ENCODE measurements around the gene TMEM9B.

The TMEM9B gene

DNA sequence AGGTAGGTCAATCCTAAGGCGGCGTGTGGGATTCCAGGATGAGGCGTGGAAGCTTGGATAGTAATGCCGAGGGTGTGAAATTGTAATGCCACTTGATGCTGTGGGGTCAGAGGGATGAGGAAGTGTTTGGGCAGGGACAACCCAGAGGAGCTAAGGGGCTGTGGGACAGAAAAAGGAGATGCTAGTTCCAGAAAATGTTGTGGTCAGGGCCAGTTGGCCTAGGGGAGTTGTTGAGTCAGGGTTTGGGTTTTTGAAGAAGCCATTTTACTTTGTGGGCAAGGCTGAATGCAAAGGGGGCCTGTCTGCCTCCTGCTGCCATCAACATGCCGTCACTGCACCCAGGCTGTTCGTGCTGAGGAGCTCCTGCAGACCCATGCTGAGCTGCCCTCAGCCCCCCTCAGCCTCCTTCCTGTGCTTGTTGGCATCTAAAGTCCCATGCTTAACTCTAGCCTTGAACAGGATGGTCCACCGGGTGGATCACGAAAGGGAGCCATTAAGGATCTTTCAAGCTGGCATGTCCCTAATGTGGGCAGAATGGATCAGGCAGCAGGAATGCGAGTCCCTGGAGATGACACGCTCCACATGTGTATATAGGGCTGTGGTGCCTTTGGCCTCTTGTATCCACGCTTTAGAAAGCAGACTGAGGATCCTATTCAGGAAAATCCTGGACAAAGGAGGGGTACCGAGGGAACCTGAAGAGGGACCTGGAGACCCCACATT, 33.6 kb downstream of the TMEM9B start:
- DNase-seq (ENCODE audit: low read depth in 1 of 2, low spot score in 1 of 2): no peak

DNA sequence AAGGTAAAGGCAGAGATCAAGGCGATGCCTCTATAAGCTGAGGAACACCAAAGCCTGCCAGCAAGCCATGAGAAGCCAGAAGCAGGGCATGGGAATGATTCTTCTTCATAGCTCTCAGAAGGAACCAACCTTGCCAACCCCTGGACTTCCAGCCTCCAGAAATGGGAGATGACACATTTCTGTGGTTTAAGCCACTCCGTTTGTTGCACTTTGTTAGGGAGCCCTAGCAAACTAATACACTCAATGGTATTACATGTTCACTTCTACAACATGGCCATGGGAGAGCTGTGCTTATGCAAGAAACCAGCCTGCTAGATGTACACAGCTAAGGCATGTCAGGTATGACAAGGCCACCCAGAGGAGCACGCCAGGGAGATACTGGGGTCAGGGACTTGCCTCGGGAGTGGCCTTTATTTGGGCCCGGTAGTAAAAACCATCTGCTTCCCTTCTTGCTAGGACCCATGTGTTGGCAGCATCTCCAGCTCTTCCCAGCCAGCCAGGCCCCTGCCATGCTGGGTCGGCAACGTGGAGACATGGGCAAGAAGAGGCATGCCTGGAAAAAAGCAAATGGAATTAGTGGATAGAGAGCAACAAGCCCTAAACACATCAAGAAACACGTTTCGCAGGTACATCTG, 35.1 kb downstream of the TMEM9B start:
- no peak for DNase-seq (ENCODE audit: low read depth in 1 of 2, low spot score in 1 of 2)

DNA sequence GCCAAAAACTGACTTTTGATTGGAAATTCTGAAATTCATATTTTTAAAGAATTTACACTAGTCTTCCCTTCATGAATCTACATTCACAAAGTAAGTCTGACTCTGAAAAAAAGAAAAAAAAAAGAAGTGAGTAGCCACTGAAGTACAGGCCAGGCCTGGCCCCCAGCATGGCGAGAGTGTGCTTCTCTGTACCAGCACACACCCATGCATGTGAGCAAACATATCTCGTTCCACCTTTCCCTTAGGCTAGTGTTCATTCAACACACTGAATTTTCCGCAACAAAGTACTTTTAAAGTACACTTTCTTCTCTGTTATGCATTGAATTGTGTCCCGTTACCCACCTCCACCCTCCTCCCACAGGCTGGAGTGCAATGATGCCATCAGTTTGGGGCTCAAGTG, 36.0 kb downstream of the TMEM9B start:
- DNase-seq (ENCODE audit: low read depth in 1 of 2, low spot score in 1 of 2): no peak

DNA sequence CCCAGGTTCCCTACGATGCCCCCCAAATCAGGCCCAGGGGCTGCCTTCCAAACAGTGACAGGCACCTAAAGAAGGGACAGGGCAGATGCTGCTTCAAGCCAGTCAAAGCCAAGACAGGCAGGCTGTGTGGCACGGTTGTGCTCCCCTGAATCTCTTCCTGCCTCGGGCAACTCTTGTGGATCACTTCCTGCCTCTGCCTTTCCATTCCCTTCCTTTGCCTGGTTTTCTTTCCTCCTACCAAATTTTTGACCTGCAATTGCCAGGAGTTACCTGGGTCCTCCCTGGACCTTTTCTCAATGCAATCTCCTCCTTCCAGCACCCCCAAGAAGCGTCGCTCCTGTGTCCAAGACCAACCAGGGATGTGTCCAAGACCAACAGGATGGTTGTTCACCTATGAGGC, 37.0 kb downstream of the TMEM9B start:
- DNase-seq (ENCODE audit: low read depth in 1 of 2, low spot score in 1 of 2): no peak

DNA sequence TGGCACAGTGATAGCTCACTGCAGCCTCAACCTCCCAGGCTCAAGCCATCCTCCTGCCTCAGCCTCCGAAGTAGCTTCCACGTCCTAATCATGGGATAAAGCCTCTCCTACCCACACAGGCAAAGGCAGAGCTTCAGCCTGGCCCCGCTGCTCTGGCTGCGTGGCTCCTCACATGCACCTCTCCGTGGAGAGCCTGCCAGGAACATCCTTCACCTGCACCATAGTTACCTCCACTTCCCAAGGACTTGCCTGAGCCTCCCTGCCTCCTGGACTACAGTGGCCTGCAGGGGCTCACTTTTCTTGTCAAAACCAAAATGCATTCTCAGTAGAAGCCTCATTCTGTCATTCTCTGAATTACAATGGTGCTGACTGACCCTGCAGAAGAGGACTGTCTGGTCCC, 38.0 kb downstream of the TMEM9B start:
- no peak for DNase-seq (ENCODE audit: low read depth in 1 of 2, low spot score in 1 of 2)

DNA sequence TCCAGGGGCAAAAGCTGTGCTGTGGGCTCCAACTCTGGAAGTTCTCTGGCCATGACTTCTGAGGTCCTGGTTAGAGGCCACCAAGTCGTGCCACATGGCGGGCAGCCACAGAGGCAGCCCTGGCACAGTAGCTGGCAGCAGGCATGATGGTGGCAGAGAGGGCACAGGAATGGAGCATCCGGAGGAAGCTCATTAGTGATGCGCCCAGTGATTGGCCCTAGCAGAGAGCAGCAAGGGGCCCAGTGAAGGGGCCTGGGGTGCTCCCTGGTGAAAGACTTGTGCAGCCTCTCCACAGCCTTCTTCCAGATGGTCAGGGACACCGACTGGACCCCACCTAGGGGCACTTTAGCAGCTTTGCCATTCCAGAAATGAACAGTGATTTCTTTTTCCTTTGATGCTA, 38.5 kb downstream of the TMEM9B start:
- no peak for DNase-seq (ENCODE audit: low read depth in 1 of 2, low spot score in 1 of 2)

GRCh38 chr11:8922691-8923090, 41.6 kb downstream of the TMEM9B start:
- no peak for DNase-seq (ENCODE audit: low read depth in 1 of 2, low spot score in 1 of 2)

DNA sequence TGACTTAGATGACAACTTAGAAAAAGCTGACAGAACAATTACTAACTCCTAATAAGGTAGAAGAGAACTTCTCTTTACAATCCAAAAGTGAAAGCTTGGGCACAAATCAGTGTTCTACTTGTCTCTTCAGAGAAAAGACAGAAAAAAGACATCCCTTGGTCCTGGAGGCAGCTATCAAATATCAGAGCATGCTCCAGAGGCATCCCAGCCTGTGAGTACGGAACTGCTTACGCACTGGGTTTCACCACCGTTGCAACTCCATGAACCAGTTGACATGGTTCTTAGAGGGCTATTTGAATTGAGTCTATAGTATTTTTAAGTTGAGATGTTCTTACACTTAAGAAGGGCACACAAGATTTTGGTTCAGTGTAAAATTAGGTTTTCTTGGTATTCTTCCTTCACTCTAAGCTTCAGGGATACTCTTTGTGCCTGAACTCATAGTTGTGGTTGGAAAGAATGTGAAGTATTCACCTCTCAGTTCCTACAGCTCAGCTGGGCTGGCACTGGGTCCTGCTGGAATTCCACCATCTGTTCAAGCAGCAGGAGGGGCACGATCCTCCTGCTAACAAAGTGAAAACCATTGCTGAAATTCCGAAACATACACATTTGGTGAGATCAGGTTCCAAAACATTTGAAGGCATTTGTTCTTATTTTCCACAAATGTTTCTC, 47.0 kb downstream of the TMEM9B start:
- no peak for DNase-seq (ENCODE audit: low read depth in 1 of 2, low spot score in 1 of 2)

GRCh38 chr11:8914661-8915018, 49.6 kb downstream of the TMEM9B start:
- DNase-seq (ENCODE audit: low read depth in 1 of 2, low spot score in 1 of 2): no peak

DNA sequence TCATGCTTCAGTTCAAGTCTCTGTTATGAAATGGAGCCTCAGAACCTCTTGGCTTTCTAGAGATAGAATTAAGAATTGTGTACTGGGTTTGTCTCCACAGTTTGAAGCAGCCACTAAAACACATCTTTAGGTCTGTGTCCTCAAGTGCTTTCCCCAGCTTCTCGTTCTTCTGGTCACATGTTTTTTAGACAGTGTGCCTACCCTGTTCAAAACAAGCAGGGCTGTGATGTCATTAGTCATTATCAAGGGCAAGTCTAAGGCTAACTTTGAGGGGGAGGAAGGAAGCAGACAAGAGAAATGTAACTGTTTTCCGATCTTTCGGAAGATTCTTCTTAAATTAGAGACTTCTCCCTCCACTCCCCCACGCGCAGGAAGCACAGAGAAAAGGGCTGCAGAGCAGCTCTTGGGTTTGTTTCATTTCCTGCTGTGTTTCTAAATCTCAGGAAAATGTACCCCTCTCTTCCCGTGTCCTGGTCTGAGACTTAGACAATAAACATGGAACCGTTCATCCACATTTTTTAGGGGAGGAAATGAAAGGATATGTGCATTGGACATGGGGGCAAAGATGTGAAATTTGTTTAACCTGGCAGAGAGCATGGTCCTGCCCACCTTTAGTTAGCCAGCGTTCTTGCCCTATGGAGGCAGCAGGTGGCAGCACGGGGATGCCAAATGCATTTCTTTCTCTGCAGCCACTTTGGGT, 50.1 kb downstream of the TMEM9B start:
- peak in 1 of 2 donors; percentile 11 for DNase-seq (ENCODE audit: low read depth in 1 of 2, low spot score in 1 of 2)

DNA sequence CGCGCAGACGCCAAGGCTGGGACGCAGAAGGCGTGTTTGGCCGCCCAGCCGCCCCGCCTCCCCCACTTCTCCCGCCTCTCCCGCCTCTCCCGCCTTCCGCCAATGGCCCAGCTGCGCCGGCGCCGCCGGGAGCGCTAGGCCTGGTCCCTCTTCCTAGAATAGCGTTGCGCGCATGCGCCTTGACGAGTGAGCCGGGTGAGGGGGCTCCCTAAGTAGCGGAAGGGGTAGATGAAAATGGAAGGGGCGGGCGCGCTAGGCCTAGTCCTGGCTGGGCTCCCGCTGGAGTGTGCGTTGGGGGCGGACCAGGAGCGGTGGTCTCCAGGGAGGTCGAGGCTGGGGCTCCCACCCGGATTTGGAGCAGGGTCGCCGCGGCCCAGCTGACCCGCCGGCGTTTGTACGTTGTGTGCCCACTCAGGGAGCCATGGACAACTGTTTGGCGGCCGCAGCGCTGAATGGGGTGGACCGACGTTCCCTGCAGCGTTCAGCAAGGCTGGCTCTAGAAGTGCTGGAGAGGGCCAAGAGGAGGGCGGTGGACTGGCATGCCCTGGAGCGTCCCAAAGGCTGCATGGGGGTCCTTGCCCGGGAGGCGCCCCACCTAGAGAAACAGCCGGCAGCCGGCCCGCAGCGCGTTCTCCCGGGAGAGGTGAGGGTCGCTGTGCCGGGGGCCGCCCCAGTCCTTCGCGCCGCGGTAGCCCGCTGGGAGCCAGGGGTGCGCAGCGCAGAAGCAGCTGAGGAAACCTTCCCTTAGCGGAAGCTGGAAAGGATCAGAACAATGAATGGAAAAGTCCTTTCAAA, 53.0 kb downstream of the TMEM9B start, which contains the start of gene AKIP1:
AKIP1 (plus strand) TSS at position 161 of the 795 bp plus-strand sequence; CDS start at position 422, 261 bp downstream.
- DNase-seq (ENCODE audit: low read depth in 1 of 2, low spot score in 1 of 2): peak; percentile 65 to 85

DNA sequence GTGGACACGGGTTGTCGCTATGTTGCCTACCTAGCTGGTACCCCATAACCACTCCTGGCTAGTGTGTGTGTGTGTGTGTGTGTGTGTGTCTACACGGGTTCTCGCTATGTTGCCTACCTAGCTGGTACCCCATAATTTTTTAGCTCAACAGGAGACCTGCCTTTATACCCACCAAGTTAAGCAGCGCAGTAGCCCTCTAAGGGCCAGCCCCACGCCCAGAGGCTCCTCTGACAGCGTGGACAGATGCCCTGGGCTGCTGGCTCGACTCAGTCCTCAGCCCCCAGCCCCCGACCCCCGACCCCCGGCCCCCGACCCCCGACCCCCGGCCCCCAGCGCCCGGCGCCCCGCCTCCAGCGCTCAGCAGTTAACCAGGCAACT, 53.6 kb downstream of the TMEM9B start:
- DNase-seq (ENCODE audit: low read depth in 1 of 2, low spot score in 1 of 2): no peak

- no peak for DNase-seq (ENCODE audit: low read depth in 1 of 2, low spot score in 1 of 2)
Observed at GRCh38 chr11:8908099-8908498, 56.1 kb downstream of the TMEM9B start.

- no peak for DNase-seq (ENCODE audit: low read depth in 1 of 2, low spot score in 1 of 2)
Observed at GRCh38 chr11:8907116-8907515, 57.1 kb downstream of the TMEM9B start.

DNA sequence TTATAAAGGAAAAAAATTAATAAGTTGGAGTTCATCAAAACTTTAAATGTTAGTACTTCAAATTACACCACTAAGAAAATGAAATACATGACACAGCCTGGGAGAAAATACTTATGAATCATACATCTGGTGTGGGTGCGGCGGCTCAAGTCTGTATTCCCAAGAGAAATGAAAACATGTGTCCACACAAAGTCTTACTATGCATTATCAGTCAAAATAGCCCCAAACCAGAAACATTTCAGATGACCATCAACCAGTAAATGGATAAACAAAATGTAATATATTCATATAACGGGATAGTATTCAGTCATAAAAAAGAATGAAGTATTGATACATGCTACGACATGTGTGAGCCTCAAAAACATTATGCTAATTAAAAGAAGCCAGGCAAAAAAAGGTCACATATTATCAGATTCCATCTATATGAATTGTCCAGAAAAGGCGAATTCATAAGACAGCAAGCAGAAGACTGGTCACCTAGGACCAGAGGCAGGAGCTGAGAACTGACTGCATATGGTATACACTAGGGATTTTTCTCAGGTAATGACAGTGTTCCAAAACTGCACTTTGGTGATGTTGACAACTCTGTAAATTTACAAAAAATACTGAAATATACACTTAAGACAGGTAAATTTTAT, 58.6 kb downstream of the TMEM9B start:
- no peak for DNase-seq (ENCODE audit: low read depth in 1 of 2, low spot score in 1 of 2)

- no peak for DNase-seq (ENCODE audit: low read depth in 1 of 2, low spot score in 1 of 2)
Observed at GRCh38 chr11:8899119-8899753, 65.0 kb downstream of the TMEM9B start.
